Panc1 (cell line): ENCODE measurements around the gene GRID1. TPM values are rescaled to one million over a fixed set of nuclear protein-coding genes. Genes with fewer than 3 reads are reported as not detected.

Experiments used
- ATAC-seq: fragments of 200-7000 bp; cut with Tn5 transposase; 2 replicates; pipeline ENCODE4 v1.9.1; 2020; ENCODE audit warnings: mild to moderate bottlenecking, moderate library complexity
- BruUV-seq: library from RNA; stranded (reverse); fragments of 400-500 nt; replicated peaks from 2 replicates; lab custom pipeline; 2021; lab: Mats Ljungman, UMichigan
- CTCF ChIA-PET: fragments of 300-600 bp; sonication (Branson Sonifier 250); formaldehyde crosslinking; loops from one replicate; lab custom pipeline; 2022; ENCODE audit warnings: antibody characterized with exemption; lab: Charles Lee
- POLR2A ChIA-PET: fragments of 300-600 bp; sonication (Branson Sonifier 250); formaldehyde crosslinking; loops from one replicate; lab custom pipeline; 2022; ENCODE audit warnings: antibody characterized with exemption; lab: Charles Lee
- DNase-seq: peaks from one replicate; pipeline ENCODE4 v3.0.0-alpha.2; 2010; ENCODE audit warnings: low read depth, low spot score
- H3K27ac ChIP-seq: 2 replicates; pipeline ENCODE4 v1.5.1; 2011; ENCODE audit warnings: mild to moderate bottlenecking, low read length, inconsistent platforms
- H3K27me3 ChIP-seq: fragments of 200-500 bp; sonication (Bioruptor generic); 2 replicates; pipeline ENCODE4 v1.6.0; 2014; ENCODE audit warnings: low read length, inconsistent platforms; ENCODE audit not compliant: control insufficient read depth, insufficient read depth
- H3K36me3 ChIP-seq: fragments of 200-500 bp; sonication (Bioruptor generic); 2 replicates; pipeline ENCODE4 v1.5.1; 2014; ENCODE audit warnings: inconsistent platforms, mild to moderate bottlenecking, low read length, moderate library complexity; ENCODE audit not compliant: control insufficient read depth, insufficient read depth
- H3K4me1 ChIP-seq: 2 replicates; pipeline ENCODE4 v1.5.1; 2011; ENCODE audit warnings: inconsistent platforms, mild to moderate bottlenecking, low read length, moderate library complexity; ENCODE audit not compliant: control insufficient read depth, insufficient read depth
- H3K4me3 ChIP-seq, 2 experiments: 2 replicates each; pipeline ENCODE4 v1.5.1; 2011 to 2012; ENCODE audit warnings: low read depth in 2 of 2, low read length in 2 of 2, mild to moderate bottlenecking in 2 of 2, inconsistent platforms in 1 of 2, moderate library complexity in 1 of 2
- H3K9me3 ChIP-seq: fragments of 200-500 bp; sonication (Bioruptor generic); 2 replicates; pipeline ENCODE4 v1.5.1; 2014; ENCODE audit warnings: low read depth, mild to moderate bottlenecking, inconsistent platforms, low read length, moderate library complexity; ENCODE audit not compliant: control insufficient read depth, insufficient read depth
- POLR2AphosphoS5 ChIP-seq: IDR thresholded peaks from 2 replicates; pipeline ENCODE4 v1.6.1; 2012; ENCODE audit warnings: mild to moderate bottlenecking, low read depth, low read length, moderate library complexity
- SIN3A ChIP-seq: IDR thresholded peaks from 2 replicates; pipeline ENCODE4 v1.6.1; 2012; ENCODE audit warnings: low read depth, mild to moderate bottlenecking, low read length, moderate library complexity, borderline replicate concordance; ENCODE audit not compliant: insufficient read depth
- TCF7L2 ChIP-seq: IDR thresholded peaks from 2 replicates; pipeline ENCODE4 v1.6.1; 2011; ENCODE audit warnings: mild to moderate bottlenecking, low read depth, low read length, inconsistent platforms
- in situ Hi-C: cut with HindIII; loops from 2 replicates; pipeline ENCODE4 v1.10.0; 2016; ENCODE audit warnings: low sequenced_read_pairs, low pct_unique_long_range_greater_than_20kb
- intact Hi-C: fragments of 100-400 bp; cut with micrococcal nuclease; formaldehyde crosslinking; loops from one replicate; pipeline ENCODE4 v1.10.0; 2022; ENCODE audit not compliant: unreplicated experiment
- total RNA-seq: library from RNA; stranded (reverse); gene quantifications from one replicate; pipeline ENCODE4 v1.2.1, GENCODE V29; 2021; ENCODE audit not compliant: unreplicated experiment
- TF ChIP-seq, protein P1 (sequence below), 2 experiments: IDR thresholded peaks; 2 replicates each; pipeline ENCODE4 v1.6.1; 2011 to 2012; ENCODE audit warnings: low read depth in 2 of 2, control low read depth in 1 of 2, low read length in 1 of 2, mild to moderate bottlenecking in 1 of 2, moderate library complexity in 1 of 2; ENCODE audit not compliant: insufficient read depth in 1 of 2
- TF ChIP-seq, protein P2 (sequence below): fragments of 450-650 bp; IDR thresholded peaks from 2 replicates; pipeline ENCODE4 v1.5.1; 2017; ENCODE audit warnings: mild to moderate bottlenecking

The GRID1 gene
- total RNA-seq, 1 experiment from 2014 or later = 2.3 TPM

DNA sequence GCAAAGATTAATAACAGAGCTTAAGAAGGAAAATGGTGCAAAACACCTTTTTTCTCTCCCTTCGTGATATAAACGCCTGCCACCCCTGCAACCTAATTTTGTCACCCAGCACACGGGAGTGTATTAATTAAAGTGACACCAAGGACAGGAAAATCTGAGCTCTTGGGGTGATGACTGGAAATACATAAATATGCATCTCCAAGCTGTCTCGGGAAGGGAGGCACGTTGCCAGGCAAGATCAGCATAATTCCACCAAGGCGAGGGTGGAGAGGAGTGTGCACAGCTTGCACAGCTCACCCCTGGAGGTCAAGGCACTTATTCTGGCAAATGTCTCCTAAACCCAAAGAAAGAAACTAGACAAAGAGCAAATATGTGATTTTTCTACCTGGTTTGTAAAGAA lies 700.9 kb downstream of the GRID1 start:
- H3K9me3 ChIP-seq = no peaks in the 10 kb centered on the region
- DNase-seq (no peak), ATAC-seq (no peak)
- no peak for TF ChIP-seq TCF7L2
- no peak for TF ChIP-seq POLR2AphosphoS5
- no peak for TF ChIP-seq SIN3A
- no peaks in the 10 kb centered on the region for H3K4me1 ChIP-seq
- no TSS peak for BruUV-seq
- in situ Hi-C loops (no loop called here), intact Hi-C loops (no loop called here)
- H3K36me3 ChIP-seq = no peaks in the 10 kb centered on the region
- H3K4me3 ChIP-seq = no peak overlapping the region
- no peaks in the 10 kb centered on the region for H3K27me3 ChIP-seq
- ChIA-PET CTCF (no interaction called here), POLR2A (interaction anchor here (0.6 kb wide), 1 partner anchor 609 kb away, joined by 3 read pairs; no protein-coding TSS in a partner anchor)
- no peak overlapping the region for H3K27ac ChIP-seq

DNA sequence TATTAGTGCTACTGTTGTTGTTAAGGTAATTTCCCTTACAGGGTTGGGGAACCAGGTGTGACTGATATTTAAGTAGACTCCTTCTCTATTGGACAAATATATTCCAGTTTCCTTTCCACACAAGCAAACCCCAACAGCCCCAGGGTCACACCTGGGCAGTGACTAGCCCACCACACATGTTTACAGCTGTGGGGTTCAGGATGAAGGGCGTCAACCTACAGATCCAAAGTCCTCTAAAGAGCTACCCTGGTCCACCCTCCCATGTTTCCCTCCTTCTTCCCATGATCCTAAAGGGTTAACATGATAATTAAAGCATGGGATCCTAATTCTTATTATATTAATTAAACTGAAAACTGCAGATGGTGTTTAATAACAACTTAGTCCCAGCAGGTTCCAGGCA lies 701.5 kb downstream of the GRID1 start:
- H3K4me3 ChIP-seq = no peak overlapping the region
- no peak overlapping the region for H3K27ac ChIP-seq
- intact Hi-C loops (no loop called here), in situ Hi-C loops (no loop called here)
- H3K9me3 ChIP-seq = no peaks in the 10 kb centered on the region
- ATAC-seq (no peak), DNase-seq (no peak)
- CTCF ChIA-PET = no interaction called here
- H3K36me3 ChIP-seq = no peaks in the 10 kb centered on the region
- POLR2A ChIA-PET = interaction anchor here (0.6 kb wide), 1 partner anchor 608 kb away, joined by 3 read pairs; no protein-coding TSS in a partner anchor
- no TSS peak for BruUV-seq
- no peaks in the 10 kb centered on the region for H3K4me1 ChIP-seq
- TF ChIP-seq TCF7L2 = no peak
- TF ChIP-seq POLR2AphosphoS5 = no peak
- TF ChIP-seq, protein P1, sequence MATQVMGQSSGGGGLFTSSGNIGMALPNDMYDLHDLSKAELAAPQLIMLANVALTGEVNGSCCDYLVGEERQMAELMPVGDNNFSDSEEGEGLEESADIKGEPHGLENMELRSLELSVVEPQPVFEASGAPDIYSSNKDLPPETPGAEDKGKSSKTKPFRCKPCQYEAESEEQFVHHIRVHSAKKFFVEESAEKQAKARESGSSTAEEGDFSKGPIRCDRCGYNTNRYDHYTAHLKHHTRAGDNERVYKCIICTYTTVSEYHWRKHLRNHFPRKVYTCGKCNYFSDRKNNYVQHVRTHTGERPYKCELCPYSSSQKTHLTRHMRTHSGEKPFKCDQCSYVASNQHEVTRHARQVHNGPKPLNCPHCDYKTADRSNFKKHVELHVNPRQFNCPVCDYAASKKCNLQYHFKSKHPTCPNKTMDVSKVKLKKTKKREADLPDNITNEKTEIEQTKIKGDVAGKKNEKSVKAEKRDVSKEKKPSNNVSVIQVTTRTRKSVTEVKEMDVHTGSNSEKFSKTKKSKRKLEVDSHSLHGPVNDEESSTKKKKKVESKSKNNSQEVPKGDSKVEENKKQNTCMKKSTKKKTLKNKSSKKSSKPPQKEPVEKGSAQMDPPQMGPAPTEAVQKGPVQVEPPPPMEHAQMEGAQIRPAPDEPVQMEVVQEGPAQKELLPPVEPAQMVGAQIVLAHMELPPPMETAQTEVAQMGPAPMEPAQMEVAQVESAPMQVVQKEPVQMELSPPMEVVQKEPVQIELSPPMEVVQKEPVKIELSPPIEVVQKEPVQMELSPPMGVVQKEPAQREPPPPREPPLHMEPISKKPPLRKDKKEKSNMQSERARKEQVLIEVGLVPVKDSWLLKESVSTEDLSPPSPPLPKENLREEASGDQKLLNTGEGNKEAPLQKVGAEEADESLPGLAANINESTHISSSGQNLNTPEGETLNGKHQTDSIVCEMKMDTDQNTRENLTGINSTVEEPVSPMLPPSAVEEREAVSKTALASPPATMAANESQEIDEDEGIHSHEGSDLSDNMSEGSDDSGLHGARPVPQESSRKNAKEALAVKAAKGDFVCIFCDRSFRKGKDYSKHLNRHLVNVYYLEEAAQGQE (IDR thresholded peaks at IDR 0.05; ENCODE audit: insufficient read depth in 1 of 2, low read depth in 2 of 2, low read length in 1 of 2) = no peak
- TF ChIP-seq SIN3A = no peak
- TF ChIP-seq, protein P2, sequence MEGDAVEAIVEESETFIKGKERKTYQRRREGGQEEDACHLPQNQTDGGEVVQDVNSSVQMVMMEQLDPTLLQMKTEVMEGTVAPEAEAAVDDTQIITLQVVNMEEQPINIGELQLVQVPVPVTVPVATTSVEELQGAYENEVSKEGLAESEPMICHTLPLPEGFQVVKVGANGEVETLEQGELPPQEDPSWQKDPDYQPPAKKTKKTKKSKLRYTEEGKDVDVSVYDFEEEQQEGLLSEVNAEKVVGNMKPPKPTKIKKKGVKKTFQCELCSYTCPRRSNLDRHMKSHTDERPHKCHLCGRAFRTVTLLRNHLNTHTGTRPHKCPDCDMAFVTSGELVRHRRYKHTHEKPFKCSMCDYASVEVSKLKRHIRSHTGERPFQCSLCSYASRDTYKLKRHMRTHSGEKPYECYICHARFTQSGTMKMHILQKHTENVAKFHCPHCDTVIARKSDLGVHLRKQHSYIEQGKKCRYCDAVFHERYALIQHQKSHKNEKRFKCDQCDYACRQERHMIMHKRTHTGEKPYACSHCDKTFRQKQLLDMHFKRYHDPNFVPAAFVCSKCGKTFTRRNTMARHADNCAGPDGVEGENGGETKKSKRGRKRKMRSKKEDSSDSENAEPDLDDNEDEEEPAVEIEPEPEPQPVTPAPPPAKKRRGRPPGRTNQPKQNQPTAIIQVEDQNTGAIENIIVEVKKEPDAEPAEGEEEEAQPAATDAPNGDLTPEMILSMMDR = no peak
- H3K27me3 ChIP-seq = no peaks in the 10 kb centered on the region

DNA sequence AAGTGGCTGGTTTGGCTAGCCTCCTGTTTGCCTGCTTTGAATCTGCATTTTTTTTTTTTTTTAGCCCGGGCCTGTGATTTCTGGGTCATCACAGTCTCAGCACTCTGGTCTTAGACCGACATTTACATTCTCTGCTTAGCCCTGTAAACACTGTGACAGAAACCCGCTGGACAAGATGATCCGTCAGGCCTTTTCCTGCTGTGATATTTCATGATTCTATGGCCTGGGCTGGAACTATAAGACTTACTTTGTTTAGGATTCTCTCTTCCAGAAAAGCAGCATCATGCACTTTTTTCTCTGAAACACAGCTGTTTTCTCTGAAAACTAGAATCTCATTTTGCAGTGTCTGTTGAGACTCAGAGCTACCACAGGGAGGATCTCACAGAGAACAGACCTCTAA lies 705.5 kb downstream of the GRID1 start:
- Histone ChIP-seq H3K27me3 (no peaks in the 10 kb centered on the region), H3K4me3 (no peak overlapping the region), H3K27ac (no peak overlapping the region), H3K36me3 (no peaks in the 10 kb centered on the region), H3K9me3 (no peaks in the 10 kb centered on the region), H3K4me1 (no peaks in the 10 kb centered on the region)
- ATAC-seq (no peak), DNase-seq (no peak)
- intact Hi-C loops (no loop called here), in situ Hi-C loops (no loop called here)
- ChIA-PET CTCF (no interaction called here), POLR2A (no interaction called here)
- TF ChIP-seq, protein P2 = no peak
- TF ChIP-seq, protein P1 (IDR thresholded peaks at IDR 0.05; ENCODE audit: insufficient read depth in 1 of 2, low read depth in 2 of 2, low read length in 1 of 2) = no peak
- TF ChIP-seq SIN3A = no peak
- no peak for TF ChIP-seq POLR2AphosphoS5
- TF ChIP-seq TCF7L2 = no peak
- BruUV-seq = no TSS peak
